ENCODE measurements around the gene FGD5.

DNA sequence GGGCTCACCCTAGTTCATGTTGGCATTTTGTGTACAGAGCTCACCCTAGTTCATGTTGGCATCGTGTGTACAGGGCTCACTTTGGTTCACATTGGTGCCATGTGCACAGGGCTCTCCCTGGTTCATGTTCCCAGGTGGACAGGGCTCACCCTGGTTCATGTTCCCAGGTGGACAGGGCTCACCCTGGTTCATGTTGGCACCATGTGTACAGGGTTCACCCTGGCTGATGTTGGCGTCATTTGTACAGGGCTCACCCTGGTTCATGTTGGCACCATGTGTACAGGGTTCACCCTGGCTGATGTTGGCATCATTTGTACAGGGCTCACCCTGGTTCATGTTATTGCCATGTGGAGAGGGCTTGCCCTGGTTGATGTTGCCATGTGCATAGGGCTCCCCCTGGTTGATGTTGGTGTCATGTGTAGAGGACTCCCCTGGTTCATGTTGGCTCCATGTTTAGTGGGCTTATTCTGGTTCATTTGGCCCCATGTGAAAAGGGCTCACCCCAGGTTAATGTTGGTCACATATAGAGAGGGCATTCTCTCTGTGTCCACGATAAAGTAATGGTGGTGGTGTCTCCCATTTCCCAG lies 97.0 kb downstream of the FGD5 start:
- TF ChIP-seq, protein P1, sequence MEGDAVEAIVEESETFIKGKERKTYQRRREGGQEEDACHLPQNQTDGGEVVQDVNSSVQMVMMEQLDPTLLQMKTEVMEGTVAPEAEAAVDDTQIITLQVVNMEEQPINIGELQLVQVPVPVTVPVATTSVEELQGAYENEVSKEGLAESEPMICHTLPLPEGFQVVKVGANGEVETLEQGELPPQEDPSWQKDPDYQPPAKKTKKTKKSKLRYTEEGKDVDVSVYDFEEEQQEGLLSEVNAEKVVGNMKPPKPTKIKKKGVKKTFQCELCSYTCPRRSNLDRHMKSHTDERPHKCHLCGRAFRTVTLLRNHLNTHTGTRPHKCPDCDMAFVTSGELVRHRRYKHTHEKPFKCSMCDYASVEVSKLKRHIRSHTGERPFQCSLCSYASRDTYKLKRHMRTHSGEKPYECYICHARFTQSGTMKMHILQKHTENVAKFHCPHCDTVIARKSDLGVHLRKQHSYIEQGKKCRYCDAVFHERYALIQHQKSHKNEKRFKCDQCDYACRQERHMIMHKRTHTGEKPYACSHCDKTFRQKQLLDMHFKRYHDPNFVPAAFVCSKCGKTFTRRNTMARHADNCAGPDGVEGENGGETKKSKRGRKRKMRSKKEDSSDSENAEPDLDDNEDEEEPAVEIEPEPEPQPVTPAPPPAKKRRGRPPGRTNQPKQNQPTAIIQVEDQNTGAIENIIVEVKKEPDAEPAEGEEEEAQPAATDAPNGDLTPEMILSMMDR (IDR thresholded peaks at IDR 0.05; ENCODE audit: low read length), result peak; percentile 25; the same call in 1 of the 2 replicates
- no peak for TF ChIP-seq EZH2 (IDR thresholded peaks at IDR 0.05; ENCODE audit: borderline replicate concordance, low read length)
